ENCODE measurements around the gene LGALS14. TPM values are rescaled to one million over a fixed set of nuclear protein-coding genes. Genes with fewer than 3 reads are reported as not detected.

The LGALS14 gene
- polyA plus RNA-seq, 3 donors, result not detected

GRCh38 chr19:39698535-39698934 lies 5.7 kb upstream of the LGALS14 start:
- intact Hi-C loops (cut with micrococcal nuclease), result no loop called here
- H3K27me3 ChIP-seq (ENCODE audit: control insufficient read depth in 2 of 2, insufficient read depth in 2 of 2, low read length in 2 of 2), result no peaks in the 10 kb centered on the region
- no peak overlapping the region for H3K4me3 Mint-ChIP-seq

GRCh38 chr19:39701291-39701690 lies 3.0 kb upstream of the LGALS14 start:
- no peak overlapping the region for H2AFZ ChIP-seq (ENCODE audit: insufficient read depth, low read depth, low read length, poor library complexity, severe bottlenecking)
- H3K27ac ChIP-seq (ENCODE audit: low read depth in 1 of 2, low read length in 2 of 2), result no peak overlapping the region
- no peaks in the 10 kb centered on the region for H4K20me1 ChIP-seq (ENCODE audit: insufficient read depth, low read length)
- H3K27me3 ChIP-seq (ENCODE audit: control insufficient read depth in 2 of 2, insufficient read depth in 2 of 2, low read length in 2 of 2), result no peaks in the 10 kb centered on the region
- H3K27me3 Mint-ChIP-seq (ENCODE audit: low read depth in 3 of 3), result peaks cover 2 to 5% (median 3%) of the 10 kb centered on the region in 3 donors
- H3K36me3 ChIP-seq (replicated peaks in 1 of 2; ENCODE audit: control insufficient read depth in 1 of 2, insufficient read depth in 2 of 2, low read length in 2 of 2), result no peaks in the 10 kb centered on the region
- no peak for TF ChIP-seq CTCF (IDR thresholded peaks at IDR 0.05)
- H3K9me3 ChIP-seq (replicated peaks in 1 of 2; ENCODE audit: control insufficient read depth in 1 of 2, insufficient read depth in 1 of 2, low read length in 2 of 2), result no peaks in the 10 kb centered on the region
- H3K36me3 Mint-ChIP-seq, result no peaks in the 10 kb centered on the region
- H3K4me1 ChIP-seq (ENCODE audit: control insufficient read depth in 1 of 2, insufficient read depth in 2 of 2, low read length in 2 of 2), result no peaks in the 10 kb centered on the region
- H3K4me3 Mint-ChIP-seq, result no peak overlapping the region
- no peak overlapping the region for H3K9ac ChIP-seq (ENCODE audit: insufficient read depth, low read length, poor library complexity, severe bottlenecking)
- peaks cover 2% of the 10 kb centered on the region for H3K4me1 Mint-ChIP-seq
- H3K9me3 Mint-ChIP-seq, result peaks cover 0 to 1% (median 0%) of the 10 kb centered on the region in 7 donors
- intact Hi-C loops (cut with micrococcal nuclease), result no loop called here
- DNase-seq, result no peak
- no peak overlapping the region for H3K27ac Mint-ChIP-seq
- no peaks in the 10 kb centered on the region for H3K79me2 ChIP-seq (ENCODE audit: insufficient read depth, low read length)
- H3K4me3 ChIP-seq (replicated peaks in 1 of 3; ENCODE audit: low read depth in 2 of 3, low read length in 3 of 3), result no peak overlapping the region
- WGBS (ENCODE audit: insufficient coverage), result 93% methylated on average over 3 of the region's 5 CpGs
- no peak overlapping the region for H3K4me2 ChIP-seq (replicated peaks; ENCODE audit: extremely low read depth, low read length, poor library complexity, severe bottlenecking)

More at GRCh38 chr19:39698535-39698934, 5.7 kb upstream of the LGALS14 start:
- Mint-ChIP-seq H3K4me1 (no peaks in the 10 kb centered on the region), H3K9me3 (peaks cover 0 to 1% (median 0%) of the 10 kb centered on the region in 7 donors), H3K27me3 (ENCODE audit: low read depth in 3 of 3) (peaks cover 4 to 7% (median 4%) of the 10 kb centered on the region in 3 donors), H3K27ac (no peak overlapping the region), H3K36me3 (no peaks in the 10 kb centered on the region)
- Histone ChIP-seq H3K4me3 (replicated peaks in 1 of 3; ENCODE audit: low read depth in 2 of 3, low read length in 3 of 3) (no peak overlapping the region), H2AFZ (ENCODE audit: insufficient read depth, low read depth, low read length, poor library complexity, severe bottlenecking) (no peak overlapping the region), H3K36me3 (replicated peaks in 1 of 2; ENCODE audit: control insufficient read depth in 1 of 2, insufficient read depth in 2 of 2, low read length in 2 of 2) (no peaks in the 10 kb centered on the region), H4K20me1 (ENCODE audit: insufficient read depth, low read length) (no peaks in the 10 kb centered on the region), H3K27ac (ENCODE audit: low read depth in 1 of 2, low read length in 2 of 2) (no peak overlapping the region), H3K4me2 (replicated peaks; ENCODE audit: extremely low read depth, low read length, poor library complexity, severe bottlenecking) (no peak overlapping the region), H3K9ac (ENCODE audit: insufficient read depth, low read length, poor library complexity, severe bottlenecking) (no peak overlapping the region), H3K9me3 (replicated peaks in 1 of 2; ENCODE audit: control insufficient read depth in 1 of 2, insufficient read depth in 1 of 2, low read length in 2 of 2) (no peaks in the 10 kb centered on the region), H3K79me2 (ENCODE audit: insufficient read depth, low read length) (no peaks in the 10 kb centered on the region), H3K4me1 (ENCODE audit: control insufficient read depth in 1 of 2, insufficient read depth in 2 of 2, low read length in 2 of 2) (no peaks in the 10 kb centered on the region)
- no peak for DNase-seq
- no peak for TF ChIP-seq CTCF (IDR thresholded peaks at IDR 0.05)
